MM.1S (cell line): ENCODE results near the gene BICRAL.

Experiments used
- EZH2phosphoT487 ChIP-seq: fragments of 300-600 bp; sonication (generic); IDR thresholded peaks from 2 replicates; pipeline ENCODE4 v1.6.1; 2018; ENCODE audit warnings: antibody characterized with exemption, low read length
- TF ChIP-seq, protein P1 (sequence below): fragments of 300-600 bp; sonication (generic); IDR thresholded peaks from 2 replicates; pipeline ENCODE4 v1.5.1; 2016; ENCODE audit warnings: antibody characterized with exemption, low read length, mixed read lengths

DNA sequence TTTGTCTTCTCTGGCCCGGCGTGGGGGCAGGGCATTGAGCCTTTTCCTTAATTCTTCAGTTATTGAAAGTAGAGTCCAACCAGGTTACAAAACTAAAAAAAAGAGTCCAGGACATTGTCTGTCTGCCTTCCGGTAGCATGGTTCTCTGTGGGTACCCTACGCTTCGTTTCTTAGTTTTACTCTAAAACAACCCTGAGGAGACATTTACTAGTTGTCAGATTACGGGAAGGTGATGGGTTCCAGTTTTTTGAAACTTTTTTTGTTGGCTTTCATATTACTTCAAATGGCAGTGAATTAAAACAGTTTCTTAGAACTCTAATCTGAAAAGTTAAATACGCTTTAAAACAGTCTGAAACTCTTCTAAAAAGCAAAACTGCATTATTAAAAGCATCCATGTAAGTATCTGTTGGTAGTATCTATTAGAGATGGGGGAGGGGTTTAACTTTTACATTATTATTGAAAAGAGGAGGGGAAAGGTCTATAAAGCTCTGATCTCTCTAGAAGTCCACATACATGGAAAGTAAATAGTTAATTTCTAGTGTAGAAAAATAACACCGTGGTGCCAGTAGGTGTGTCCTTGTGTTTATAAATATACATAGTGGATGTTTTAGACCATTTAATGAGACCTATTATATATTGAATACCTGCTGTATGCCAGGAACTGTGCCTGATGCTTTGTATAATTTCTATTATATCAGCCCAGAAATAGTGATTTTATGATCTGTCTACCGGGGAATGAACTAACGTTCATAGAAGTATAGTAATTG is 2.2 kb downstream of the BICRAL start:
- TF ChIP-seq, protein P1, sequence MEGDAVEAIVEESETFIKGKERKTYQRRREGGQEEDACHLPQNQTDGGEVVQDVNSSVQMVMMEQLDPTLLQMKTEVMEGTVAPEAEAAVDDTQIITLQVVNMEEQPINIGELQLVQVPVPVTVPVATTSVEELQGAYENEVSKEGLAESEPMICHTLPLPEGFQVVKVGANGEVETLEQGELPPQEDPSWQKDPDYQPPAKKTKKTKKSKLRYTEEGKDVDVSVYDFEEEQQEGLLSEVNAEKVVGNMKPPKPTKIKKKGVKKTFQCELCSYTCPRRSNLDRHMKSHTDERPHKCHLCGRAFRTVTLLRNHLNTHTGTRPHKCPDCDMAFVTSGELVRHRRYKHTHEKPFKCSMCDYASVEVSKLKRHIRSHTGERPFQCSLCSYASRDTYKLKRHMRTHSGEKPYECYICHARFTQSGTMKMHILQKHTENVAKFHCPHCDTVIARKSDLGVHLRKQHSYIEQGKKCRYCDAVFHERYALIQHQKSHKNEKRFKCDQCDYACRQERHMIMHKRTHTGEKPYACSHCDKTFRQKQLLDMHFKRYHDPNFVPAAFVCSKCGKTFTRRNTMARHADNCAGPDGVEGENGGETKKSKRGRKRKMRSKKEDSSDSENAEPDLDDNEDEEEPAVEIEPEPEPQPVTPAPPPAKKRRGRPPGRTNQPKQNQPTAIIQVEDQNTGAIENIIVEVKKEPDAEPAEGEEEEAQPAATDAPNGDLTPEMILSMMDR, result no peak
- TF ChIP-seq EZH2phosphoT487, result no peak
